GM23248 (cell line): ENCODE measurements around the gene PLA2G4F. TPM values are rescaled to one million over a fixed set of nuclear protein-coding genes. Genes with fewer than 3 reads are reported as not detected.

Source experiments
- DNase-seq: peaks from one replicate; pipeline ENCODE4 v3.0.0-alpha.2; 2015
- H2AFZ ChIP-seq: fragments of 200-600 bp; sonication (generic); 2 replicates; pipeline ENCODE4 v1.6.1; 2016; ENCODE audit warnings: antibody characterized with exemption
- H3F3A ChIP-seq: fragments of 200-600 bp; sonication (generic); 2 replicates; pipeline ENCODE4 v1.6.1; 2016; ENCODE audit warnings: mild to moderate bottlenecking, antibody characterized with exemption, mixed run types; ENCODE audit not compliant: insufficient read depth
- H3K27ac ChIP-seq: fragments of 200-600 bp; sonication (generic); 2 replicates; pipeline ENCODE4 v1.5.1; 2016; ENCODE audit warnings: mild to moderate bottlenecking
- H3K27me3 ChIP-seq: fragments of 200-600 bp; sonication (generic); replicated peaks from 2 replicates; pipeline ENCODE4 v1.6.1; 2016; ENCODE audit warnings: mild to moderate bottlenecking; ENCODE audit not compliant: insufficient read depth
- H3K36me3 ChIP-seq: fragments of 200-600 bp; sonication (generic); 2 replicates; pipeline ENCODE4 v1.6.1; 2016; ENCODE audit warnings: low read depth, mild to moderate bottlenecking
- H3K4me1 ChIP-seq: fragments of 200-600 bp; sonication (generic); 2 replicates; pipeline ENCODE4 v1.6.1; 2016; ENCODE audit warnings: mild to moderate bottlenecking; ENCODE audit not compliant: insufficient read depth
- H3K4me2 ChIP-seq: fragments of 200-600 bp; sonication (generic); one replicate; pipeline ENCODE4 v1.6.1; 2016; ENCODE audit warnings: mild to moderate bottlenecking; ENCODE audit not compliant: unreplicated experiment
- H3K4me3 ChIP-seq: fragments of 200-600 bp; sonication (generic); 2 replicates; pipeline ENCODE4 v1.5.1; 2016; ENCODE audit warnings: mild to moderate bottlenecking
- H3K79me2 ChIP-seq: fragments of 200-600 bp; sonication (generic); 2 replicates; pipeline ENCODE4 v1.6.1; 2016; ENCODE audit warnings: mild to moderate bottlenecking; ENCODE audit not compliant: insufficient read depth
- H3K9ac ChIP-seq: fragments of 200-600 bp; sonication (generic); 2 replicates; pipeline ENCODE4 v1.6.1; 2016; ENCODE audit warnings: mild to moderate bottlenecking
- H3K9me2 ChIP-seq: fragments of 200-600 bp; sonication (generic); 2 replicates; pipeline ENCODE4 v1.6.1; 2016; ENCODE audit warnings: mixed run types, mild to moderate bottlenecking, moderate library complexity; ENCODE audit not compliant: insufficient read depth
- H3K9me3 ChIP-seq: fragments of 200-600 bp; sonication (generic); one replicate; pipeline ENCODE4 v1.6.1; 2017; ENCODE audit warnings: low read depth
- H4K20me1 ChIP-seq: fragments of 200-600 bp; sonication (generic); 2 replicates; pipeline ENCODE4 v1.6.0; 2016; ENCODE audit not compliant: insufficient read depth
- EZH2 ChIP-seq: fragments of 200-600 bp; sonication (generic); IDR thresholded peaks from 2 replicates; pipeline ENCODE4 v1.6.1; 2018; ENCODE audit warnings: antibody characterized with exemption, mild to moderate bottlenecking; ENCODE audit not compliant: insufficient read depth, poor library complexity, severe bottlenecking
- EZH2phosphoT487 ChIP-seq: fragments of 200-600 bp; sonication (generic); IDR thresholded peaks from 2 replicates; pipeline ENCODE4 v1.6.1; 2018; ENCODE audit warnings: antibody characterized with exemption, moderate library complexity, mild to moderate bottlenecking, low read depth; ENCODE audit not compliant: insufficient read depth
- WGBS, 2 experiments: methylation state at CpG; one replicate each; pipeline ENCODE4 v1.1.6; 2015 to 2017; ENCODE audit warnings: low lambda C conversion rate in 2 of 2, low coverage in 1 of 2; ENCODE audit errors: missing lambda C conversion rate in 2 of 2; 5-methylcytosine and 5-hydroxymethylcytosine counted together
- in situ Hi-C: fragments of 300-500 bp; cut with MboI; formaldehyde crosslinking; loops from 2 replicates; pipeline ENCODE4 v1.15.0; 2020
- polyA plus RNA-seq: library from polyadenylated mRNA; unstranded; fragments of >200 nt; fragmentation: Nextera tagmentation; extraction: Ambion mirVana; gene quantifications from 2 replicates; pipeline ENCODE4 v1.2.1, GENCODE V29; 2016
- total RNA-seq: library from RNA; depleted of rRNA; stranded (reverse); fragments of >200 nt; shearing (Covaris generic); gene quantifications from 2 replicates; pipeline ENCODE4 v1.2.3, GENCODE V29; 2014

The PLA2G4F gene
- total and polyA plus RNA-seq, 2 experiments from 2014 or later = not detected

DNA sequence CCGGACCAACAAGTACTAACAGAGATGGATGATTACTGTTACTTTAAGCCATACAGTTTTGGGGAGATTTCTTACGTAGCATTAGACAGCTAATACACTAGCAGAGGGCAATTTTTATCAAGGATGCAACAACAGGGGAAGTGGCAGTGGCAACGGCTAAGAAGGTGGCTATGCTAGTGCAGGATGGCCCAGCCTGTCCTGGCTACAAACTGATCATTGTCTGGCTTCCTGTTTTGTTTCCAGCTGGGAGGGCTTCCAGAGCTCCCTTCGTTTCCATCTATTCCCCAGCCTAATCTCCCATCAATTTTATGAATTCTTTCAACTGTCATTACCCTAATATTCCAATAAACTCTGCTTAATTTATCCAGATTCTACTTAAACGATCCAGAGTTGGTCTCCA is 16.0 kb upstream of the PLA2G4F start:
- DNase-seq = no peak
- Histone ChIP-seq H3K79me2 (no peaks in the 10 kb centered on the region), H3K27me3 (no peaks in the 10 kb centered on the region), H2AFZ (no peak overlapping the region), H3K9ac (no peak overlapping the region), H3K27ac (no peak overlapping the region), H3F3A (no peaks in the 10 kb centered on the region), H4K20me1 (no peaks in the 10 kb centered on the region), H3K4me3 (no peak overlapping the region), H3K4me2 (no peak overlapping the region), H3K9me2 (no peaks in the 10 kb centered on the region), H3K4me1 (no peaks in the 10 kb centered on the region), H3K36me3 (peaks cover 53% of the 10 kb centered on the region), H3K9me3 (no peaks in the 10 kb centered on the region)
- TF ChIP-seq EZH2 = no peak
- no peak for TF ChIP-seq EZH2phosphoT487
- WGBS, 2 experiments = 87 to 90% methylated on average over 5 of the region's 5 CpGs
- in situ Hi-C loops = no loop called here

GRCh38 chr15:42171795-42172194 is 15.4 kb upstream of the PLA2G4F start:
- Histone ChIP-seq H3K4me2 (no peak overlapping the region), H3K9ac (no peak overlapping the region), H3F3A (no peaks in the 10 kb centered on the region), H3K9me2 (no peaks in the 10 kb centered on the region), H3K36me3 (peaks cover 56% of the 10 kb centered on the region), H3K79me2 (no peaks in the 10 kb centered on the region), H3K27ac (no peak overlapping the region), H3K4me1 (no peaks in the 10 kb centered on the region), H3K27me3 (no peaks in the 10 kb centered on the region), H2AFZ (no peak overlapping the region), H3K4me3 (no peak overlapping the region), H4K20me1 (no peaks in the 10 kb centered on the region), H3K9me3 (no peaks in the 10 kb centered on the region)
- DNase-seq = no peak
- in situ Hi-C loops = no loop called here
- 94 to 100% methylated on average over 1 of the region's 1 CpG for WGBS, 2 experiments
- TF ChIP-seq EZH2phosphoT487 = no peak
- no peak for TF ChIP-seq EZH2

DNA sequence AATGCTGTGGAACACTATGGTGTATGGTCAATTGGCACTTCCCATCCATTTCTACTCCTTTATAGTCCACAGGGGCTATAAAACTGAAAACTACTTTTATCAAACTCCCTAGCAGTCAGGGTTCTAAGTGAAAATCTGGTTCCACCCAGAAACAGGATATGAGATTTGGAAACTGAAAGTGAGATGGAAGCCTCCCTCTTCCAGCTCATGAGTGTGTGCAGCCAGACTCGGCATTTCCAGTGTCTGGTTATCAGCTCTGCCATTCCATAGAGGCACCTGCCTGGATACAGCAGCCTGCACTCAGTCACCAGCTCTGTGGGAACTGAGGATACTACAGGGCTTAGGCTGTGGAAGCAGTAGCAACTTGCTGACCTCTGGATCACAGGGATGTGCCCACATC is 14.7 kb upstream of the PLA2G4F start:
- in situ Hi-C loops = no loop called here
- no peak for DNase-seq
- H3K4me3 ChIP-seq = no peak overlapping the region
- H3K27ac ChIP-seq = no peak overlapping the region
- 56 to 58% methylated on average over 1 of the region's 1 CpG for WGBS, 2 experiments
- H3K9me3 ChIP-seq = no peaks in the 10 kb centered on the region
- peaks cover 56% of the 10 kb centered on the region for H3K36me3 ChIP-seq
- no peak overlapping the region for H2AFZ ChIP-seq
- H3K27me3 ChIP-seq = no peaks in the 10 kb centered on the region
- no peaks in the 10 kb centered on the region for H4K20me1 ChIP-seq
- H3K4me1 ChIP-seq = no peaks in the 10 kb centered on the region
- no peaks in the 10 kb centered on the region for H3K9me2 ChIP-seq
- H3K79me2 ChIP-seq = no peaks in the 10 kb centered on the region
- no peak overlapping the region for H3K9ac ChIP-seq
- H3K4me2 ChIP-seq = no peak overlapping the region
- TF ChIP-seq EZH2phosphoT487 (no peak), EZH2 (no peak)
- no peaks in the 10 kb centered on the region; the same call in 1 of the 2 replicates for H3F3A ChIP-seq

- H3K36me3 ChIP-seq = peaks cover 74% of the 10 kb centered on the region
- no peak for TF ChIP-seq EZH2
- no peak for TF ChIP-seq EZH2phosphoT487
- in situ Hi-C loops = no loop called here
Observed at GRCh38 chr15:42166225-42166940, 9.9 kb upstream of the PLA2G4F start.

More at GRCh38 chr15:42166225-42166940, 9.9 kb upstream of the PLA2G4F start:
- H3F3A ChIP-seq = no peaks in the 10 kb centered on the region; the same call in 1 of the 2 replicates
- no peak overlapping the region for H3K4me2 ChIP-seq
- no peak overlapping the region for H3K27ac ChIP-seq
- no peaks in the 10 kb centered on the region for H4K20me1 ChIP-seq
- no peaks in the 10 kb centered on the region for H3K9me2 ChIP-seq
- H2AFZ ChIP-seq = no peak overlapping the region
- H3K9me3 ChIP-seq = no peaks in the 10 kb centered on the region
- H3K27me3 ChIP-seq = no peaks in the 10 kb centered on the region
- peaks cover 5% of the 10 kb centered on the region; the same call in 1 of the 2 replicates for H3K4me1 ChIP-seq
- 92 to 95% methylated on average over 13 of the region's 13 CpGs for WGBS, 2 experiments
- no peak overlapping the region for H3K4me3 ChIP-seq
- no peak for DNase-seq
- H3K79me2 ChIP-seq = no peaks in the 10 kb centered on the region
- no peak overlapping the region for H3K9ac ChIP-seq
